Heart right ventricle (tissue), 16 donors: Measurements from ENCODE around the gene BUD13. TPM values are rescaled to one million over a fixed set of nuclear protein-coding genes. Genes with fewer than 3 reads are reported as not detected.
A peak's percentile ranks its signal among the peaks of the same experiment; 100 is the strongest.

ENCODE experiments used
- ATAC-seq, 8 donors: fragments of 200-7000 bp; cut with Tn5 transposase; one replicate each; pipeline ENCODE4 v1.9.1; 2020; ENCODE audit warnings: mild to moderate bottlenecking in 8 of 8, moderate library complexity in 8 of 8, moderate number of reproducible peaks in 1 of 8
- DNase-seq, 2 donors: peaks; one replicate each; pipeline ENCODE4 v3.0.0-alpha.2; 2020
- H3K27ac ChIP-seq, 10 donors: fragments of 200-600 bp; sonication (generic) in 2 of 10; one replicate each; pipeline versions ENCODE4 v1.5.0 to v1.8.0; 2020 to 2022; ENCODE audit warnings: mild to moderate bottlenecking in 3 of 10
- H3K27me3 ChIP-seq, 7 donors: fragments of 200-600 bp; one replicate each; pipeline ENCODE4 v1.8.0; 2021 to 2022; ENCODE audit warnings: mild to moderate bottlenecking in 2 of 7
- H3K36me3 ChIP-seq, 9 donors: fragments of 200-600 bp; sonication (generic) in 1 of 9; one replicate each; pipeline versions ENCODE4 v1.5.0 to v1.8.0; 2020 to 2022; ENCODE audit warnings: mild to moderate bottlenecking in 2 of 9
- H3K4me1 ChIP-seq, 9 donors: fragments of 200-600 bp; sonication (generic) in 1 of 9; one replicate each; pipeline versions ENCODE4 v1.5.0 to v1.8.0; 2020 to 2022; ENCODE audit warnings: mild to moderate bottlenecking in 4 of 9
- H3K4me3 ChIP-seq, 10 donors: fragments of 200-600 bp; sonication (generic) in 2 of 10; one replicate each; pipeline versions ENCODE4 v1.5.0 to v1.8.0; 2020 to 2022; ENCODE audit warnings: mild to moderate bottlenecking in 7 of 10, moderate library complexity in 2 of 10
- H3K9me3 ChIP-seq, 11 donors: fragments of 200-600 bp in 10 of 11; sonication (generic) in 2 of 11; one replicate each; pipeline versions ENCODE4 v1.5.0 to v1.8.0; 2013 to 2022; ENCODE audit warnings: mild to moderate bottlenecking in 2 of 11, control low read depth in 1 of 11, moderate library complexity in 1 of 11
- CTCF ChIP-seq, 9 donors: fragments of 200-600 bp; sonication (generic) in 2 of 9; IDR thresholded peaks; one replicate each; pipeline versions ENCODE4 v1.5.0 to v1.8.0; 2021 to 2022; ENCODE audit warnings: antibody characterized with exemption in 9 of 9, mild to moderate bottlenecking in 5 of 9, moderate library complexity in 1 of 9
- WGBS, 2 donors: extraction: QIAGEN DNeasy Blood & Tissue Kit; methylation state at CpG; one replicate each; pipeline ENCODE4 v1.1.7; 2013; ENCODE audit warnings: inconsistent platforms in 1 of 2; 5-methylcytosine and 5-hydroxymethylcytosine counted together
- intact Hi-C, 10 donors: fragments of 100-400 bp; cut with DNase I; formaldehyde crosslinking; loops; one replicate each; pipeline versions ENCODE4 v1.11.1 to v1.14.2; 2022
- polyA plus RNA-seq, 2 donors: library from polyadenylated mRNA; stranded (reverse); fragments of 200-250 nt; gene quantifications; one replicate each; pipeline ENCODE4 v1.2.3, GENCODE V29; 2013
- total RNA-seq, 10 donors: library from RNA; stranded (reverse); fragmentation: NEBNext Ultra II Directional in 3 of 10; extraction: Animal tissue kit (Norgen Biotek cat#: 25700) in 3 of 10; gene quantifications; one replicate each; pipeline versions ENCODE4 v1.2.1 to v1.2.4, GENCODE V29; 2021 to 2023
- donor health status: Arrhythmogenic right ventricular cardiomyopathy.
- donor health status: ischemic (EF 13 %, LVEDD 7.1; RV severe dilation, severe dysfunction).
- donor health status: healthy with polysubstance abuse.
- donor health status: DM: no; HTN: yes; CAD: no.
- donor health status: DM: no; HTN: no; CAD: no.
- donor health status: ischemic (EF 25% LVEDD 6.9; RV normal size, moderate dysfunction).
- donor health status: ischemic (EF 25% LVEDD 5.7; RV mildly dilated, moderate dysfunction).
- donor health status: healthy.
- donor health status: DM: yes; HTN: yes; CAD: no.
- donor health status: Ischemic cardiomyopathy.
- donor health status: ischemic (EF 35%, LVEDD 5.7; RV mildly dilated, moderate dysfunction).
- donor health status: nonischemic (EF 11% LVEDD 7.7; RV severe dilation, severe dysfunction).
- donor health status: DM: yes; HTN: yes; CAD: no.
- donor health status: PGD.
- donor health status: ischemic (EF 29% LVEDD 5.4; RV normal size, mild dysfunction).
- donor health status: nonischemic (EF 23%, LVEDD 6.1; RV moderate dilation, normal function).

Gene BUD13
- total and polyA plus RNA-seq, 12 donors: 6.1 to 9.2 (median 7.0) TPM

- DNase-seq (no peak), ATAC-seq (peak in 1 of 8 donors; percentile 8)
- TF ChIP-seq CTCF (IDR thresholded peaks at IDR 0.05): no peak
- Histone ChIP-seq H3K4me3 (no peak overlapping the region), H3K27me3 (peaks cover 0 to 13% (median 10%) of the 10 kb centered on the region in 7 donors), H3K27ac (no peak overlapping the region), H3K9me3 (no peaks in the 10 kb centered on the region), H3K4me1 (peaks cover 0 to 16% (median 5%) of the 10 kb centered on the region in 9 donors), H3K36me3 (no peaks in the 10 kb centered on the region)
- intact Hi-C loops: loop anchor here in 1 of 10 donors (5.0 kb wide), 1 partner anchor 495 kb away; no protein-coding TSS in a partner anchor
- 82 to 91% methylated on average over 2 of the region's 2 CpGs for WGBS, 2 donors
Measured at GRCh38 chr11:116731821-116732220, 41.0 kb downstream of the BUD13 start.

- DNase-seq (no peak), ATAC-seq (peak in 5 of 8 donors; percentile 12 to 46 (median 16))
- intact Hi-C loops: loop anchor here in 1 of 10 donors (5.0 kb wide), 1 partner anchor 496 kb away; no protein-coding TSS in a partner anchor
- H3K4me1 ChIP-seq: peaks cover 0 to 16% (median 5%) of the 10 kb centered on the region in 9 donors
- peaks cover 0 to 13% (median 12%) of the 10 kb centered on the region in 7 donors for H3K27me3 ChIP-seq
- no peak for TF ChIP-seq CTCF (IDR thresholded peaks at IDR 0.05)
- no peak overlapping the region for H3K27ac ChIP-seq
- no peaks in the 10 kb centered on the region for H3K36me3 ChIP-seq
- WGBS, 2 donors: 55 to 59% methylated on average over 11 of the region's 11 CpGs
- H3K9me3 ChIP-seq: no peaks in the 10 kb centered on the region
- H3K4me3 ChIP-seq: no peak overlapping the region
Measured at GRCh38 chr11:116731097-116731761, 41.6 kb downstream of the BUD13 start.

GRCh38 chr11:116730601-116731000 lies 42.2 kb downstream of the BUD13 start:
- H3K36me3 ChIP-seq: no peaks in the 10 kb centered on the region
- intact Hi-C loops: loop anchor here in 1 of 10 donors (5.0 kb wide), 1 partner anchor 497 kb away; no protein-coding TSS in a partner anchor
- peak in 7 of 8 donors; percentile 41 to 71 (median 61) for ATAC-seq
- 25 to 29% methylated on average over 6 of the region's 6 CpGs for WGBS, 2 donors
- DNase-seq: peak in 1 of 2 donors; percentile 36
- H3K9me3 ChIP-seq: no peaks in the 10 kb centered on the region
- H3K4me3 ChIP-seq: no peak overlapping the region
- peaks cover 0 to 14% (median 12%) of the 10 kb centered on the region in 7 donors for H3K27me3 ChIP-seq
- TF ChIP-seq CTCF (IDR thresholded peaks at IDR 0.05): no peak
- H3K27ac ChIP-seq: no peak overlapping the region
- H3K4me1 ChIP-seq: peaks cover 0 to 16% (median 5%) of the 10 kb centered on the region in 9 donors

DNA sequence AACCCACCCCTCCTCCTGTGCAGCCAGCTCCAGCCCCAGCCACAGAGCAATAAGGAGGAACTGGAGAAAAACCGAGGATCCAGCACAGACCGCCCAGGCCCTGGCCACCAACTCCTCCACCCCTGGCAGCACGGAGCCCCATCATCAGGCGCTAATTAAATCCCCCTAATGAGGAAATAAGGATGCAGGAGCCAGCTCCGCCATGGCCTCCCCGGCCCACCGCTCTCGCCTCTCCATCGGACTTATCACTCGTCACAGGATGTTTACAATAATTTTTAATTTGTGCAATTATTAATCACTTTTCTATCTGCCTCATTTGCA lies 42.6 kb downstream of the BUD13 start:
- no peaks in the 10 kb centered on the region for H3K9me3 ChIP-seq
- H3K4me1 ChIP-seq: peaks cover 0 to 16% (median 5%) of the 10 kb centered on the region in 9 donors
- DNase-seq (no peak), ATAC-seq (no peak)
- no peak overlapping the region for H3K27ac ChIP-seq
- H3K27me3 ChIP-seq: peaks cover 0 to 17% (median 12%) of the 10 kb centered on the region in 7 donors
- 77 to 83% methylated on average over 10 of the region's 10 CpGs for WGBS, 2 donors
- H3K36me3 ChIP-seq: no peaks in the 10 kb centered on the region
- intact Hi-C loops: loop anchor here in 1 of 10 donors (5.0 kb wide), 1 partner anchor 497 kb away; no protein-coding TSS in a partner anchor
- TF ChIP-seq CTCF (IDR thresholded peaks at IDR 0.05): no peak
- H3K4me3 ChIP-seq: no peak overlapping the region
